ENCODE results near the gene MAP1LC3B2.

- TF ChIP-seq HCFC1 (IDR thresholded peaks at IDR 0.05; ENCODE audit: low read length): no peak
- no peak for TF ChIP-seq CHD4 (IDR thresholded peaks at IDR 0.05)
- TF ChIP-seq CTCF (IDR thresholded peaks at IDR 0.05 in 2 of 3, conservative IDR thresholded peaks at IDR 0.05 in 1 of 3; ENCODE audit: control insufficient read depth in 2 of 3, extremely low read depth in 1 of 3, insufficient read depth in 1 of 3, low read depth in 3 of 3, low read length in 3 of 3): no peak
- TF ChIP-seq YY1 (IDR thresholded peaks at IDR 0.05; ENCODE audit: low read depth, low read length): no peak
- TF ChIP-seq POLR2A (IDR thresholded peaks at IDR 0.05; ENCODE audit: low read depth, low read length): no peak
- TF ChIP-seq EGR1 (IDR thresholded peaks at IDR 0.05; ENCODE audit: borderline replicate concordance in 1 of 2, low read depth in 2 of 2, low read length in 2 of 2): no peak
- no peak for TF ChIP-seq SMAD1 (IDR thresholded peaks at IDR 0.05; ENCODE audit: low read depth, partially characterized antibody)
- TF ChIP-seq CBX5 (IDR thresholded peaks at IDR 0.05; ENCODE audit: low read depth): no peak
- no peak for TF ChIP-seq TAF1 (IDR thresholded peaks at IDR 0.05; ENCODE audit: borderline replicate concordance, low read depth, low read length)
- TF ChIP-seq POLR2AphosphoS5 (IDR thresholded peaks at IDR 0.05; ENCODE audit: low read length): no peak
- no peak for TF ChIP-seq NFXL1 (IDR thresholded peaks at IDR 0.05; ENCODE audit: borderline replicate concordance)
Observed at GRCh38 chr12:116565963-116566362, 6.8 kb downstream of the MAP1LC3B2 start.
